Activated naive CD8-positive, alpha-beta T cell treated with anti-CD3 and anti-CD28 coated beads, Interleukin-2, amount 10 ng/mL, durations not matched to agents 7 days and 5 days (primary cell): ENCODE data around the gene SPAG9. TPM values are rescaled to one million over a fixed set of nuclear protein-coding genes. Genes with fewer than 3 reads are reported as not detected.
"Not testable (repeated sequence)": the region's sequence is repeated elsewhere in the genome, so short reads cannot be mapped to it uniquely, and the experiment has no call there.

Experiments
- ATAC-seq: fragments of 150-1000 bp; cut with Tn5 transposase; one replicate; pipeline ENCODE4 v1.10.0; 2021; ENCODE audit warnings: low read depth, moderate library complexity
- POLR2A ChIA-PET: fragments of 350-600 bp; sonication (Branson Sonifier 250); formaldehyde crosslinking; loops from one replicate; lab custom pipeline; 2021; ENCODE audit warnings: antibody characterized with exemption; lab: Charles Lee
- DNase-seq: peaks from one replicate; pipeline ENCODE4 v3.0.0; 2021
- H3K27ac Mint-ChIP-seq: one replicate; pipeline ENCODE4 v1.8.0; 2022; ENCODE audit warnings: mild to moderate bottlenecking, mixed read lengths
- H3K27me3 Mint-ChIP-seq: one replicate; pipeline ENCODE4 v1.8.0; 2022; ENCODE audit warnings: mild to moderate bottlenecking, moderate library complexity, mixed read lengths
- H3K36me3 Mint-ChIP-seq: one replicate; pipeline ENCODE4 v1.8.0; 2021; ENCODE audit warnings: mild to moderate bottlenecking, mixed read lengths
- H3K4me1 Mint-ChIP-seq: one replicate; pipeline ENCODE4 v1.8.0; 2021; ENCODE audit warnings: mixed read lengths
- H3K4me3 Mint-ChIP-seq: one replicate; pipeline ENCODE4 v1.8.0; 2022; ENCODE audit warnings: mild to moderate bottlenecking, moderate library complexity, mixed read lengths
- H3K9me3 Mint-ChIP-seq: one replicate; pipeline ENCODE4 v1.8.0; 2021; ENCODE audit warnings: mixed read lengths
- total RNA-seq, 2 experiments: library from RNA; stranded (reverse); gene quantifications; one replicate each; pipeline ENCODE4 v1.2.3, GENCODE V29; 2021

SPAG9 gene
- total RNA-seq, 2 experiments from 2014 or later: 52.3 to 62.9 TPM

GRCh38 chr17:51103050-51103449 lies 17.6 kb downstream of the SPAG9 start:
- peaks cover 5% of the 10 kb centered on the region for H3K36me3 Mint-ChIP-seq
- no peak overlapping the region for H3K4me3 Mint-ChIP-seq
- peaks cover 8% of the 10 kb centered on the region for H3K4me1 Mint-ChIP-seq
- no peaks in the 10 kb centered on the region for H3K27me3 Mint-ChIP-seq
- ATAC-seq (no peak), DNase-seq (no peak)
- H3K27ac Mint-ChIP-seq: no peak overlapping the region
- no peaks in the 10 kb centered on the region for H3K9me3 Mint-ChIP-seq
- POLR2A ChIA-PET: no interaction called here

- peaks cover 2% of the 10 kb centered on the region for H3K36me3 Mint-ChIP-seq
- H3K4me3 Mint-ChIP-seq: no peak overlapping the region
- DNase-seq: no peak
- no peak for ATAC-seq
- POLR2A ChIA-PET: no interaction called here
- peaks cover 2% of the 10 kb centered on the region for H3K27me3 Mint-ChIP-seq
- H3K27ac Mint-ChIP-seq: no peak overlapping the region
- H3K4me1 Mint-ChIP-seq: peaks cover 24% of the 10 kb centered on the region
- H3K9me3 Mint-ChIP-seq: no peaks in the 10 kb centered on the region
Measured at GRCh38 chr17:51097708-51098446, 22.8 kb downstream of the SPAG9 start.

GRCh38 chr17:51091635-51092034 lies 29.0 kb downstream of the SPAG9 start:
- H3K27me3 Mint-ChIP-seq: no peaks in the 10 kb centered on the region
- no peaks in the 10 kb centered on the region for H3K9me3 Mint-ChIP-seq
- POLR2A ChIA-PET: interaction anchor here (0.7 kb wide), 1 partner anchor 38 kb away, joined by 3 read pairs; no protein-coding TSS in a partner anchor
- no peak for DNase-seq
- no peak for ATAC-seq
- peaks cover 1% of the 10 kb centered on the region for H3K36me3 Mint-ChIP-seq
- H3K4me3 Mint-ChIP-seq: no peak overlapping the region
- no peak overlapping the region for H3K27ac Mint-ChIP-seq
- H3K4me1 Mint-ChIP-seq: peaks cover 15% of the 10 kb centered on the region

GRCh38 chr17:51088868-51089267 lies 31.8 kb downstream of the SPAG9 start:
- H3K4me3 Mint-ChIP-seq, H3K27ac Mint-ChIP-seq, H3K4me1 Mint-ChIP-seq, ATAC-seq, DNase-seq, H3K27me3 Mint-ChIP-seq, H3K9me3 Mint-ChIP-seq, POLR2A ChIA-PET, H3K36me3 Mint-ChIP-seq: not testable (repeated sequence)

DNA sequence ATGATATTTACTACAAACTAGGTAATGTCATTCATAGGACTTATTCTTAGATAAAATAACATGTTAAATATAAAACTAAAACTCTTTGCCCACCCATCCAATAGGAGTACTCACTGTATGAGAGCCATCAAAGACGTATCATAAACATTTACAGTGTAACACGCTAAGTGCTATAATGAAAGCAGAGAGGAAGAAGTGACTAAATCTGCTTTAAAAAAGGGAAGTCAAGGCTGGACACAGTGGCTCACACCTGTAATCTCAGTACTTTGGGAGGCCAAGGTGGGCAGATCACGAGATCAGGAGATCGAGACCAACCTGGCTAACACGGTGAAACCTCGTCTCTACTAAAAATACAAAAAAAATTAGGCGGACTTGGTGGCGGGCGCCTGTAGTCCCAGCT lies 32.4 kb downstream of the SPAG9 start:
- Mint-ChIP-seq H3K36me3 (peaks cover 1% of the 10 kb centered on the region), H3K27ac (no peak overlapping the region), H3K4me1 (no peaks in the 10 kb centered on the region), H3K4me3 (no peak overlapping the region), H3K9me3 (no peaks in the 10 kb centered on the region), H3K27me3 (no peaks in the 10 kb centered on the region)
- no peak for ATAC-seq
- no peak for DNase-seq
- POLR2A ChIA-PET: no interaction called here

GRCh38 chr17:51087072-51087757 lies 33.5 kb downstream of the SPAG9 start:
- DNase-seq: no peak
- no peak for ATAC-seq
- Mint-ChIP-seq H3K4me3 (no peak overlapping the region), H3K36me3 (no peaks in the 10 kb centered on the region), H3K4me1 (no peaks in the 10 kb centered on the region), H3K27ac (no peak overlapping the region), H3K27me3 (no peaks in the 10 kb centered on the region), H3K9me3 (no peaks in the 10 kb centered on the region)
- POLR2A ChIA-PET: no interaction called here

- H3K27ac Mint-ChIP-seq: no peak overlapping the region
- H3K9me3 Mint-ChIP-seq: no peaks in the 10 kb centered on the region
- H3K27me3 Mint-ChIP-seq: no peaks in the 10 kb centered on the region
- peaks cover 4% of the 10 kb centered on the region for H3K4me1 Mint-ChIP-seq
- H3K36me3 Mint-ChIP-seq: peaks cover under 1% of the 10 kb centered on the region
- DNase-seq (no peak), ATAC-seq (no peak)
- H3K4me3 Mint-ChIP-seq: no peak overlapping the region
- POLR2A ChIA-PET: no interaction called here
Measured at GRCh38 chr17:51085150-51085805, 35.4 kb downstream of the SPAG9 start.

DNA sequence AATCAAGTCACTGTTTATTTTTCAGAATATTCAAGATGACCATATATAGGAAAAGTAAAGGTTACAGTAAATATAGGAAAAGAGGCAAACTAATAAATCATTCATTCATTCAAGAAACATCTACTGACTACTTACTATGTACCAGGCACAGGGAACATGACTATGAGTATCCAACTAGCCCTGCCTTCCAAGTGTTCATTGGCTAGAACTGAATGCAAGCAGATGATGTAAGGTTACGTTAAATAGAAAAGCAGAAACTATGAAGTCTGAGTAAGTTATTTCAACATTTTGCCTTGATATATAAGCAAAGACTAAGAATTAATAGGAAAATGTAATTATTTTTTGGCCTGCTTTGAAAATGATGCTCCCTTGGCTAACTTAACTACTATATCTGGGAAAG lies 36.7 kb downstream of the SPAG9 start:
- Mint-ChIP-seq H3K27ac (no peak overlapping the region), H3K4me3 (no peak overlapping the region)

GRCh38 chr17:51083364-51083763 lies 37.3 kb downstream of the SPAG9 start:
- H3K27ac Mint-ChIP-seq, DNase-seq, H3K4me3 Mint-ChIP-seq, H3K36me3 Mint-ChIP-seq, H3K27me3 Mint-ChIP-seq, ATAC-seq, H3K4me1 Mint-ChIP-seq, H3K9me3 Mint-ChIP-seq, POLR2A ChIA-PET: not testable (repeated sequence)

More for the DNA sequence above, 36.7 kb downstream of the SPAG9 start:
- no peak for DNase-seq
- Mint-ChIP-seq H3K36me3 (peaks cover 4% of the 10 kb centered on the region), H3K9me3 (no peaks in the 10 kb centered on the region), H3K27me3 (no peaks in the 10 kb centered on the region), H3K4me1 (peaks cover 6% of the 10 kb centered on the region)
- POLR2A ChIA-PET: no interaction called here
- ATAC-seq: no peak

DNA sequence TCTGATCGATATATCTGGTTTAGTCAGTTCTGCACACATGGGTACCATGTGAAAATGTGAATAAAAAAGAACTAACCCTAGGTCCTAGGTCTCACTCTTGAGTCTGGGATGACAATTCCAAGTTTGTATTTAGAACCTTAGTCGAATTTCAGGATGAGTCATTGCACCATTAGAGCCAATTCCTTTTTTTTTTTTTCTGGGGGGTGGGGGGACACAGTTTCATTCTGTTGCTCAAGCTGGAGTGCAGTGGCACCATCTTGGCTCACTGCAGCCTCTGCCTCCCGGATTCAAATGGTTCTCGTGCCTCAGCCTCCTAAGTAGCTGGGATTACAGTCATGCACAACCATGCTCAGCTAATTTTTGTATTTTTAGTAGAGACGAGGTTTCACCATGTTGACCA lies 41.6 kb downstream of the SPAG9 start:
- peaks cover 6% of the 10 kb centered on the region for H3K4me1 Mint-ChIP-seq
- no peak overlapping the region for H3K4me3 Mint-ChIP-seq
- no peak for DNase-seq
- H3K27me3 Mint-ChIP-seq: no peaks in the 10 kb centered on the region
- H3K27ac Mint-ChIP-seq: no peak overlapping the region
- no peak for ATAC-seq
- H3K36me3 Mint-ChIP-seq: peaks cover 11% of the 10 kb centered on the region
- POLR2A ChIA-PET: no interaction called here
- no peaks in the 10 kb centered on the region for H3K9me3 Mint-ChIP-seq

GRCh38 chr17:51078009-51078592 lies 42.6 kb downstream of the SPAG9 start:
- Mint-ChIP-seq H3K4me1 (peaks cover 6% of the 10 kb centered on the region), H3K9me3 (no peaks in the 10 kb centered on the region), H3K36me3 (peaks cover 11% of the 10 kb centered on the region), H3K4me3 (no peak overlapping the region), H3K27me3 (no peaks in the 10 kb centered on the region), H3K27ac (no peak overlapping the region)
- ATAC-seq (no peak), DNase-seq (no peak)
- POLR2A ChIA-PET: no interaction called here

DNA sequence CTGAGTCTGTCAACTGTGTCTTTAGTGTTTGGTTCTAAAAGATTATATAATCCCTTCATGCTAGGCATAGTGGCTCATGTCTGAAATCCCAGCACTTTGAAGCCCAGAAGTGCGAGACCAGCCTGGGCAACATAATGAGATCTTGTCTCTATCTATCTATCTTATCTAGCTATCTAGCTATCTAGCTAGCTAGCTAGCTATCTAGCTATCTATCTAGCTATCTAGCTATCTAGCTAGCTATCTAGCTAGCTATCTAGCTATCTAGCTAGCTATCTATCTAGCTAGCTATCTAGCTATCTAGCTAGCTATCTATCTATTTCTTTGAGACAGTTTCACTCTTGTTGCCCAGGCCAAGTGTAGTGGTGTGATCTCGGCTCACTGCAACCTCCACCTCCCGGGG lies 43.8 kb downstream of the SPAG9 start:
- POLR2A ChIA-PET: no interaction called here
- H3K36me3 Mint-ChIP-seq: peaks cover 11% of the 10 kb centered on the region

DNA sequence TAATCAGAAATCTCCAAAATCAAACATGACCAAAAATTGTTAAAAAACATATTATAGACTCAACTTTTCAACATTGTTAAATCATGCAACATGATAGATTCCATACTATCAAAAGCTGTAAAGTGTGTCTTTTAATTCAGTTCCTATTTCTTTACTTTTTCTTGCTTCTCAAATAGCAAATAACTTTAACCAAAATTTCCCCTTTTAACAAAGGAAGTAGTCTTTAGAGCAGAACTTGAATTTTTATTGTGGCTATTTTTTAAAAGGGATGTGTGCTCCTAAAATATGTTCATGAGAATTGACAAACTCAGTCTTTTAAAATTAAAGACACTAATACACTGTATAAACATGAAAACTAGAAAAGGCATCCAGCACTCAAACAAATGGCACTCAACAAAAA lies 49.1 kb downstream of the SPAG9 start:
- no peak overlapping the region for H3K27ac Mint-ChIP-seq
- DNase-seq (no peak), ATAC-seq (no peak)
- H3K4me3 Mint-ChIP-seq: no peak overlapping the region
- no peaks in the 10 kb centered on the region for H3K27me3 Mint-ChIP-seq
- POLR2A ChIA-PET: no interaction called here
- H3K9me3 Mint-ChIP-seq: no peaks in the 10 kb centered on the region
- H3K4me1 Mint-ChIP-seq: peaks cover 9% of the 10 kb centered on the region
- H3K36me3 Mint-ChIP-seq: peaks cover 2% of the 10 kb centered on the region

More for the DNA sequence above, 43.8 kb downstream of the SPAG9 start:
- DNase-seq: no peak
- H3K27me3 Mint-ChIP-seq: no peaks in the 10 kb centered on the region
- no peak for ATAC-seq
- peaks cover 5% of the 10 kb centered on the region for H3K4me1 Mint-ChIP-seq
- no peak overlapping the region for H3K27ac Mint-ChIP-seq
- H3K4me3 Mint-ChIP-seq: no peak overlapping the region
- H3K9me3 Mint-ChIP-seq: no peaks in the 10 kb centered on the region
